Liver (tissue), 9 donors: Measurements from ENCODE around the gene MPZ. TPM values are rescaled to one million over a fixed set of nuclear protein-coding genes. Genes with fewer than 3 reads are reported as not detected.

Experiments used
- DNase-seq: peaks from one replicate; pipeline ENCODE4 v3.0.0-alpha.2; 2017; ENCODE audit warnings: low spot score
- H3K27ac ChIP-seq, 2 donors: one replicate each; pipeline ENCODE4 v1.7.0; 2013; ENCODE audit warnings: inconsistent platforms in 2 of 2, low read length in 2 of 2, control low read depth in 1 of 2, low read depth in 1 of 2, mild to moderate bottlenecking in 1 of 2
- H3K27me3 ChIP-seq, 4 donors: one replicate each; pipeline versions ENCODE4 v1.6.1 to v1.7.0; 2013; ENCODE audit warnings: low read length in 3 of 4, inconsistent platforms in 1 of 4, mild to moderate bottlenecking in 1 of 4, moderate library complexity in 1 of 4; ENCODE audit not compliant: control insufficient read depth in 4 of 4, insufficient read depth in 4 of 4
- H3K36me3 ChIP-seq, 4 donors: one replicate each; pipeline versions ENCODE4 v1.6.1 to v1.7.0; 2013; ENCODE audit warnings: low read length in 3 of 4, mild to moderate bottlenecking in 3 of 4, low read depth in 1 of 4, moderate library complexity in 1 of 4; ENCODE audit not compliant: control insufficient read depth in 4 of 4, insufficient read depth in 3 of 4
- H3K4me1 ChIP-seq, 4 donors: one replicate each; pipeline versions ENCODE4 v1.6.1 to v1.7.0; 2013; ENCODE audit warnings: low read length in 3 of 4, mild to moderate bottlenecking in 3 of 4, moderate library complexity in 1 of 4; ENCODE audit not compliant: control insufficient read depth in 4 of 4, insufficient read depth in 4 of 4
- H3K4me3 ChIP-seq, 3 donors: one replicate each; pipeline versions ENCODE4 v1.6.1 to v1.7.0; 2013; ENCODE audit warnings: low read length in 3 of 3, control low read depth in 1 of 3, low read depth in 1 of 3, mild to moderate bottlenecking in 1 of 3
- H3K9ac ChIP-seq, 2 donors: one replicate each; pipeline ENCODE4 v1.7.0; 2013; ENCODE audit warnings: low read length in 2 of 2, mild to moderate bottlenecking in 2 of 2, moderate library complexity in 2 of 2, control low read depth in 1 of 2, low read depth in 1 of 2
- H3K9me3 ChIP-seq, 4 donors: one replicate each; pipeline versions ENCODE4 v1.6.1 to v1.7.0; 2013; ENCODE audit warnings: low read length in 3 of 4; ENCODE audit not compliant: control insufficient read depth in 4 of 4
- ATF3 ChIP-seq: IDR thresholded peaks from 2 replicates; pipeline ENCODE4 v1.6.1; 2016; ENCODE audit warnings: antibody characterized with exemption
- CTCF ChIP-seq: fragments of 150-350 bp; IDR thresholded peaks from 2 replicates; pipeline ENCODE4 v1.5.1; 2017; ENCODE audit warnings: improper control_type of control experiment, low read depth, low read length; ENCODE audit not compliant: missing input control
- EGR1 ChIP-seq, 2 donors: IDR thresholded peaks; 2 replicates each; pipeline ENCODE4 v1.6.1; 2016 to 2018; ENCODE audit warnings: antibody characterized with exemption in 2 of 2, low read depth in 2 of 2
- FOXA1 ChIP-seq: IDR thresholded peaks from 2 replicates; pipeline ENCODE4 v1.6.1; 2016; ENCODE audit warnings: antibody characterized with exemption
- FOXA2 ChIP-seq: IDR thresholded peaks from 2 replicates; pipeline ENCODE4 v1.6.1; 2016; ENCODE audit warnings: antibody characterized with exemption
- GABPA ChIP-seq, 2 donors: IDR thresholded peaks in 1 of 2; conservative IDR thresholded peaks in 1 of 2; 2 replicates each; pipeline ENCODE4 v1.6.1; 2016; ENCODE audit warnings: antibody characterized with exemption in 2 of 2, mild to moderate bottlenecking in 1 of 2, moderate library complexity in 1 of 2
- HNF4A ChIP-seq, 2 donors: conservative IDR thresholded peaks; 2 replicates each; pipeline ENCODE4 v1.6.1; 2016; ENCODE audit warnings: antibody characterized with exemption in 2 of 2, mild to moderate bottlenecking in 2 of 2
- HNF4G ChIP-seq: IDR thresholded peaks from 2 replicates; pipeline ENCODE4 v1.6.1; 2016; ENCODE audit warnings: antibody characterized with exemption
- JUND ChIP-seq, 2 donors: IDR thresholded peaks; 2 replicates each; pipeline ENCODE4 v1.6.1; 2016; ENCODE audit warnings: antibody characterized with exemption in 2 of 2
- MAX ChIP-seq: IDR thresholded peaks from 2 replicates; pipeline ENCODE4 v1.6.1; 2016; ENCODE audit warnings: antibody characterized with exemption
- NR2F2 ChIP-seq: IDR thresholded peaks from 2 replicates; pipeline ENCODE4 v1.6.1; 2016; ENCODE audit warnings: antibody characterized with exemption
- RAD21 ChIP-seq, 2 donors: IDR thresholded peaks; 2 replicates each; pipeline ENCODE4 v1.6.1; 2016; ENCODE audit warnings: antibody characterized with exemption in 2 of 2, mild to moderate bottlenecking in 2 of 2
- REST ChIP-seq: IDR thresholded peaks from 2 replicates; pipeline ENCODE4 v1.6.1; 2016; ENCODE audit warnings: antibody characterized with exemption, mild to moderate bottlenecking
- RXRA ChIP-seq, 2 donors: IDR thresholded peaks; 2 replicates each; pipeline ENCODE4 v1.6.1; 2017 to 2018; ENCODE audit warnings: antibody characterized with exemption in 2 of 2, mild to moderate bottlenecking in 1 of 2
- SP1 ChIP-seq: IDR thresholded peaks from 2 replicates; pipeline ENCODE4 v1.6.1; 2018; ENCODE audit warnings: antibody characterized with exemption, mild to moderate bottlenecking
- TAF1 ChIP-seq: conservative IDR thresholded peaks from 2 replicates; pipeline ENCODE4 v1.6.1; 2016; ENCODE audit warnings: antibody characterized with exemption, mild to moderate bottlenecking
- YY1 ChIP-seq: IDR thresholded peaks from 2 replicates; pipeline ENCODE4 v1.6.1; 2016; ENCODE audit warnings: antibody characterized with exemption, mild to moderate bottlenecking
- ZBTB33 ChIP-seq: IDR thresholded peaks from 2 replicates; pipeline ENCODE4 v1.6.1; 2016; ENCODE audit warnings: antibody characterized with exemption
- WGBS: extraction: QIAGEN DNeasy Blood & Tissue Kit; methylation state at CpG from one replicate; pipeline ENCODE4 v1.1.7; 2013; 5-methylcytosine and 5-hydroxymethylcytosine counted together
- polyA plus RNA-seq, 2 donors: library from polyadenylated mRNA; stranded (reverse) in 1 of 2; unstranded in 1 of 2; fragments of 200-250 nt in 1 of 2; fragments of >200 nt in 1 of 2; fragmentation: Nextera tagmentation in 1 of 2; extraction: Ambion mirVana in 1 of 2; gene quantifications; one replicate each; pipeline versions ENCODE4 v1.2.1 to v1.2.3, GENCODE V29; 2013 to 2015
- total RNA-seq, 2 donors: library from RNA; depleted of rRNA; stranded (reverse); fragments of >200 nt; gene quantifications; one replicate each; pipeline ENCODE4 v1.2.3, GENCODE V29; 2014
- donor health status: healthy.
- donor health status: healthy.
- donor health status: healthy.
- donor health status: healthy.
- donor health status: healthy.

The MPZ gene
- total and polyA plus RNA-seq, 4 donors, result 0.37 to 7.4 (median 0.99) TPM

- WGBS, result 96% methylated on average over 2 of the region's 2 CpGs
- no peaks in the 10 kb centered on the region for H3K9me3 ChIP-seq
- no peak overlapping the region for H3K4me3 ChIP-seq
- no peak overlapping the region for H3K9ac ChIP-seq
- no peaks in the 10 kb centered on the region for H3K27me3 ChIP-seq
- H3K4me1 ChIP-seq, result no peaks in the 10 kb centered on the region
- TF ChIP-seq HNF4G (no peak), MAX (no peak), EGR1 (IDR thresholded peaks at IDR 0.05; ENCODE audit: low read depth in 2 of 2) (no peak)
- DNase-seq, result no peak
- H3K36me3 ChIP-seq, result no peaks in the 10 kb centered on the region
- H3K27ac ChIP-seq, result no peak overlapping the region
These were observed 24.7 kb downstream of the MPZ start for GRCh38 chr1:161285113-161285512.

GRCh38 chr1:161282991-161283390 lies 26.8 kb downstream of the MPZ start:
- DNase-seq, result no peak
- no peak overlapping the region for H3K4me3 ChIP-seq
- no peaks in the 10 kb centered on the region for H3K27me3 ChIP-seq
- 99% methylated on average over 1 of the region's 1 CpG for WGBS
- H3K36me3 ChIP-seq, result no peaks in the 10 kb centered on the region
- no peak overlapping the region for H3K27ac ChIP-seq
- TF ChIP-seq JUND (IDR thresholded peaks at IDR 0.05), result no peak
- no peak for TF ChIP-seq TAF1
- no peak for TF ChIP-seq REST
- no peak for TF ChIP-seq MAX
- TF ChIP-seq HNF4G, result no peak
- no peak for TF ChIP-seq ATF3
- TF ChIP-seq EGR1 (IDR thresholded peaks at IDR 0.05; ENCODE audit: low read depth in 2 of 2), result no peak
- no peak for TF ChIP-seq RAD21 (IDR thresholded peaks at IDR 0.05)
- TF ChIP-seq GABPA (IDR thresholded peaks at IDR 0.05 in 1 of 2, conservative IDR thresholded peaks at IDR 0.05 in 1 of 2), result no peak
- TF ChIP-seq FOXA2, result no peak
- TF ChIP-seq FOXA1, result no peak
- TF ChIP-seq SP1, result no peak
- no peak for TF ChIP-seq RXRA (IDR thresholded peaks at IDR 0.05)
- TF ChIP-seq YY1, result no peak
- TF ChIP-seq ZBTB33, result no peak
- no peak for TF ChIP-seq NR2F2
- no peak for TF ChIP-seq HNF4A (conservative IDR thresholded peaks at IDR 0.05)
- TF ChIP-seq CTCF, result no peak
- H3K9ac ChIP-seq, result no peak overlapping the region
- H3K4me1 ChIP-seq, result no peaks in the 10 kb centered on the region
- H3K9me3 ChIP-seq, result no peaks in the 10 kb centered on the region
